ENCODE results near the gene CREB3. TPM values are rescaled to one million over a fixed set of nuclear protein-coding genes. Genes with fewer than 3 reads are reported as not detected.

Gene CREB3
- polyA plus RNA-seq, 1 experiment, result 51.1 TPM

DNA sequence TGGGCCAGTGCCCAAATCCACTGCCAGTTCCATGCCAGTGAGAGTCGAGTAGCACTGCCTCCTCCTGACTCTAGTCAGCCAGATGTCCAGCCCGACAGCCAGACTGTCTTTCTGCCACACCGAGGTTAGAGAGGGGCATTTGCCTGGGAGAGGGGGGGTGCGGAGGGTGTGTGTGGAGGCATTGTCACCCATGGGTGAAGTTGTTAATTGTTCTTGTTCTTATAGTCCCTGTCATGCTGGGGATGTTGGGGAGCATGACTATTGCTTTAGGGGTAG lies 17.7 kb downstream of the CREB3 start:
- Histone ChIP-seq H3K27me3 (ENCODE audit: control insufficient read depth, insufficient read depth, low read length) (no peaks in the 10 kb centered on the region), H3K4me3 (ENCODE audit: low read depth, low read length) (peak overlapping the region; percentile 90), H3K27ac (ENCODE audit: low read depth, low read length) (no peak overlapping the region), H3K9me3 (ENCODE audit: control insufficient read depth, insufficient read depth, low read length) (peaks cover 3% of the 10 kb centered on the region; the same call in 1 of the 2 replicates)
- no peak for TF ChIP-seq CTCF (IDR thresholded peaks at IDR 0.05; ENCODE audit: low read depth, low read length)
- DNase-seq (ENCODE audit: low read depth, low spot score), result no peak
- CTCF ChIA-PET, result interaction anchor here (0.7 to 5.4 kb wide), 3 partner anchors 9 to 40 kb away, joined by 3 to 46 read pairs (median 3); no protein-coding TSS in a partner anchor
- POLR2A ChIA-PET, result interaction anchor here (0.8 to 1.0 kb wide), 2 partner anchors 18 to 92 kb away, joined by 3 read pairs; partner anchors contain the start of genes CCDC107, CREB3, RMRP and TLN1

- Histone ChIP-seq H3K9me3 (ENCODE audit: control insufficient read depth, insufficient read depth, low read length) (peaks cover 3% of the 10 kb centered on the region; the same call in 1 of the 2 replicates), H3K27ac (ENCODE audit: low read depth, low read length) (no peak overlapping the region), H3K27me3 (ENCODE audit: control insufficient read depth, insufficient read depth, low read length) (peaks cover 3% of the 10 kb centered on the region), H3K4me3 (ENCODE audit: low read depth, low read length) (no peak overlapping the region)
- ChIA-PET POLR2A (no interaction called here), CTCF (interaction anchor here (1.3 kb wide), 1 partner anchor 129 kb away, joined by 4 read pairs; no protein-coding TSS in a partner anchor)
- TF ChIP-seq CTCF (IDR thresholded peaks at IDR 0.05; ENCODE audit: low read depth, low read length), result no peak
- DNase-seq (ENCODE audit: low read depth, low spot score), result no peak
Observed at GRCh38 chr9:35753466-35753865, 21.0 kb downstream of the CREB3 start.

- Histone ChIP-seq H3K4me3 (ENCODE audit: low read depth, low read length) (no peak within 1 kb of the TSS), H3K9me3 (ENCODE audit: control insufficient read depth, insufficient read depth, low read length) (peaks cover 2% of the 10 kb centered on the region; the same call in 1 of the 2 replicates), H3K27ac (ENCODE audit: low read depth, low read length) (no peak within 1 kb of the TSS), H3K27me3 (ENCODE audit: control insufficient read depth, insufficient read depth, low read length) (peaks cover 3% of the 10 kb centered on the region)
- ChIA-PET POLR2A (no interaction called here), CTCF (no interaction called here)
- no peak for DNase-seq (ENCODE audit: low read depth, low spot score)
- no peak for TF ChIP-seq CTCF (IDR thresholded peaks at IDR 0.05; ENCODE audit: low read depth, low read length)
Observed at GRCh38 chr9:35754264-35754663, 21.8 kb downstream of the CREB3 start, which contains the start of gene MSMP. TSS of gene MSMP (minus strand) at chr9:35754276. CDS start at chr9:35754129, 147 bp downstream.

DNA sequence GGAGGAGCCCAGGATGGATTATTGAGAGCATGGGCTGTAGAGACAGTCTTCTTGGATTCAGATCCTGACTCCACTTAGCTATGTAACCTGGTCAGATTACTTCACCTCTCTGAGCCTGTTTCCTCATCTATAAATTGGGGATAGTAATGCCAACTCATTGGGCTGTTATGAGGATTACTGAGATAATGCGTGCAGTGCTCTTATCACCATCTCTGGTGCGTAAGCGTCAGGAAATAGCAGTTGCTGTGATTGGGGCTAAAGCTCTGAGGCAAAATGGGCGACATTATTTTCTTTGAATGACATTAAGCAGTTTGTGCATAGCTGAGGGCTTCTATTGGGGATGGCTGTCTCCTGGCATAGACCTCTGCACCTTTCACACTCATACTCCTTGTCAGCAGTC lies 22.6 kb downstream of the CREB3 start:
- CTCF ChIA-PET, result interaction anchor here (0.5 kb wide), 1 partner anchor 10 kb away, joined by 4 read pairs; no protein-coding TSS in a partner anchor

More for the DNA sequence above, 22.6 kb downstream of the CREB3 start:
- no peak for TF ChIP-seq CTCF (IDR thresholded peaks at IDR 0.05; ENCODE audit: low read depth, low read length)
- DNase-seq (ENCODE audit: low read depth, low spot score), result no peak
- POLR2A ChIA-PET, result no interaction called here
- Histone ChIP-seq H3K4me3 (ENCODE audit: low read depth, low read length) (no peak overlapping the region), H3K27me3 (ENCODE audit: control insufficient read depth, insufficient read depth, low read length) (peaks cover 3% of the 10 kb centered on the region), H3K27ac (ENCODE audit: low read depth, low read length) (no peak overlapping the region), H3K9me3 (ENCODE audit: control insufficient read depth, insufficient read depth, low read length) (no peaks in the 10 kb centered on the region)
